ENCODE measurements around the gene METRNL.

- TF ChIP-seq CTCF (IDR thresholded peaks at IDR 0.05; ENCODE audit: low read depth, low read length, poor library complexity, severe bottlenecking) (no peak), EZH2phosphoT487 (IDR thresholded peaks at IDR 0.05; ENCODE audit: borderline replicate concordance, low read length) (no peak)
These were observed 49.0 kb upstream of the METRNL start for GRCh38 chr17:83030432-83030831.
